Measurements from ENCODE around the gene DGKG. TPM values are rescaled to one million over a fixed set of nuclear protein-coding genes. Genes with fewer than 3 reads are reported as not detected.
A peak's percentile ranks its signal among the peaks of the same experiment; 100 is the strongest.

Gene DGKG
- total RNA-seq, 4 donors from 2014 or later, result 14.5 to 35.1 (median 20.3) TPM

- H3K36me3 ChIP-seq, result no peaks in the 10 kb centered on the region
- TF ChIP-seq CTCF (IDR thresholded peaks at IDR 0.05) (no peak), POLR2A (IDR thresholded peaks at IDR 0.05) (no peak)
- no peak for DNase-seq
- no peak overlapping the region for H3K4me3 ChIP-seq (replicated peaks in 1 of 3)
- no peaks in the 10 kb centered on the region for H3K9me3 ChIP-seq
- no peak overlapping the region for H3K27ac ChIP-seq
- peaks cover 0 to 2% of the 10 kb centered on the region in 2 donors for H3K4me1 ChIP-seq
- WGBS, 2 donors, result 83 to 89% methylated on average over 15 of the region's 15 CpGs
- no peaks in the 10 kb centered on the region for H3K27me3 ChIP-seq
- intact Hi-C loops (cut with DNase I), result no loop called here
These were observed 246.6 kb downstream of the DGKG start for GRCh38 chr3:186115239-186115996.

- intact Hi-C loops (cut with DNase I), result no loop called here
- no peak for DNase-seq
- no peaks in the 10 kb centered on the region for H3K9me3 ChIP-seq
- H3K27me3 ChIP-seq, result no peaks in the 10 kb centered on the region
- no peak for TF ChIP-seq POLR2A (IDR thresholded peaks at IDR 0.05)
- TF ChIP-seq CTCF (IDR thresholded peaks at IDR 0.05), result no peak
- no peak overlapping the region for H3K27ac ChIP-seq
- peaks cover 6 to 18% of the 10 kb centered on the region in 2 donors for H3K4me1 ChIP-seq
- 69 to 70% methylated on average over 12 of the region's 12 CpGs for WGBS, 2 donors
- no peak overlapping the region for H3K4me3 ChIP-seq (replicated peaks in 1 of 3)
- H3K36me3 ChIP-seq, result no peaks in the 10 kb centered on the region
These were observed 250.8 kb downstream of the DGKG start for GRCh38 chr3:186110975-186111974.

- no peak for TF ChIP-seq CTCF (IDR thresholded peaks at IDR 0.05)
- TF ChIP-seq POLR2A (IDR thresholded peaks at IDR 0.05), result no peak
- peak; percentile 24 to 26 for DNase-seq
- peak overlapping the region in 2 of 3 donors; percentile 7 to 51 for H3K4me3 ChIP-seq (replicated peaks in 1 of 3)
- no peaks in the 10 kb centered on the region for H3K9me3 ChIP-seq
- 6 to 7% methylated on average over 31 to 35 of the region's 35 CpGs for WGBS, 2 donors
- H3K36me3 ChIP-seq, result no peaks in the 10 kb centered on the region
- H3K27ac ChIP-seq, result peak overlapping the region; percentile 70 to 82 (median 75)
- H3K27me3 ChIP-seq, result no peaks in the 10 kb centered on the region
- peaks cover 6 to 18% of the 10 kb centered on the region in 2 donors for H3K4me1 ChIP-seq
- intact Hi-C loops (cut with DNase I), result no loop called here
These were observed 251.9 kb downstream of the DGKG start for GRCh38 chr3:186109897-186110803.

- intact Hi-C loops (cut with DNase I), result no loop called here
- WGBS, 2 donors, result 0 to 1% methylated on average over 34 to 47 of the region's 63 CpGs
- peaks cover 8 to 20% of the 10 kb centered on the region in 2 donors for H3K4me1 ChIP-seq
- TF ChIP-seq CTCF (IDR thresholded peaks at IDR 0.05) (peak in 1 of 6 experiments; percentile 30), POLR2A (IDR thresholded peaks at IDR 0.05) (peak; percentile 64 to 98)
- no peaks in the 10 kb centered on the region for H3K27me3 ChIP-seq
- no peaks in the 10 kb centered on the region for H3K9me3 ChIP-seq
- peak; percentile 99 to 100 for DNase-seq
- H3K36me3 ChIP-seq, result no peaks in the 10 kb centered on the region
- peak within 1 kb of the TSS; percentile 50 to 87 (median 72) for H3K4me3 ChIP-seq (replicated peaks in 1 of 3)
- H3K27ac ChIP-seq, result peak within 1 kb of the TSS; percentile 75 to 94 (median 83)
These were observed 252.8 kb downstream of the DGKG start, which contains the start of gene ETV5 for GRCh38 chr3:186108941-186109865. ETV5 (minus strand) TSS chr3:186109089; CDS start chr3:186105868, 3,221 bp downstream.
